PFSK-1 (cell line): ENCODE measurements around the gene TLR4.

ENCODE experiments used
- FOXP2 ChIP-seq: optimal IDR thresholded peaks from 2 replicates; pipeline ENCODE3; 2011; ENCODE audit warnings: borderline replicate concordance, control low read depth, inconsistent platforms; ENCODE audit not compliant: insufficient read depth; ENCODE audit errors: extremely low read length, extremely low read depth
- POLR2AphosphoS5 ChIP-seq: IDR thresholded peaks from 2 replicates; pipeline ENCODE4 v1.6.1; 2012; ENCODE audit warnings: low read depth, mild to moderate bottlenecking, control low read depth, low read length, moderate library complexity
- SIN3A ChIP-seq: IDR thresholded peaks from 2 replicates; pipeline ENCODE4 v1.6.1; 2012; ENCODE audit warnings: mild to moderate bottlenecking, low read length, moderate library complexity, borderline replicate concordance; ENCODE audit not compliant: insufficient read depth
- TAF1 ChIP-seq: IDR thresholded peaks from 2 replicates; pipeline ENCODE4 v1.6.1; 2012; ENCODE audit warnings: low read length, control low read depth, borderline replicate concordance; ENCODE audit not compliant: insufficient read depth
- TF ChIP-seq, protein P1 (sequence below), 2 experiments: IDR thresholded peaks; 2 replicates each; pipeline versions ENCODE4 v1.6.1 to v1.8.0; 2011 to 2012; ENCODE audit warnings: low read depth in 2 of 2, low read length in 2 of 2, control low read depth in 1 of 2, inconsistent platforms in 1 of 2, mild to moderate bottlenecking in 1 of 2, moderate library complexity in 1 of 2; ENCODE audit not compliant: insufficient read depth in 1 of 2

DNA sequence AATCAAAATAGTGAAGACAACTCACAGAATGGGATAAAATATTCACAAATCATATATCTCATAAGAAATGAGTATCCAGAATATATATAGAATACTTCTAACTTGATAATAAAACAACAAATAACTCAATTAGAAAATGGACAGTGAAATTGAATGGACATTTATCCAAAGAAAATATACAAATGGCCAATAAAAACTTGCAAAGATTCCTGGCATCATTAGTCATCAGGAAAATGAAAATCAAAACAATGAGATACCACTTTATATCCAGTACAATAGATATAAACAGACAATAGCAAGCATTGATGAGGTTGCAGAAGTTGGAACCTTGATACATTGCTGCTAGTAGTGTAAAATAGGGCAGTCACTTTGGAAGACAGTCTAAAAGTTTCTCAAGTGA is 12.8 kb upstream of the TLR4 start:
- TF ChIP-seq, protein P1, sequence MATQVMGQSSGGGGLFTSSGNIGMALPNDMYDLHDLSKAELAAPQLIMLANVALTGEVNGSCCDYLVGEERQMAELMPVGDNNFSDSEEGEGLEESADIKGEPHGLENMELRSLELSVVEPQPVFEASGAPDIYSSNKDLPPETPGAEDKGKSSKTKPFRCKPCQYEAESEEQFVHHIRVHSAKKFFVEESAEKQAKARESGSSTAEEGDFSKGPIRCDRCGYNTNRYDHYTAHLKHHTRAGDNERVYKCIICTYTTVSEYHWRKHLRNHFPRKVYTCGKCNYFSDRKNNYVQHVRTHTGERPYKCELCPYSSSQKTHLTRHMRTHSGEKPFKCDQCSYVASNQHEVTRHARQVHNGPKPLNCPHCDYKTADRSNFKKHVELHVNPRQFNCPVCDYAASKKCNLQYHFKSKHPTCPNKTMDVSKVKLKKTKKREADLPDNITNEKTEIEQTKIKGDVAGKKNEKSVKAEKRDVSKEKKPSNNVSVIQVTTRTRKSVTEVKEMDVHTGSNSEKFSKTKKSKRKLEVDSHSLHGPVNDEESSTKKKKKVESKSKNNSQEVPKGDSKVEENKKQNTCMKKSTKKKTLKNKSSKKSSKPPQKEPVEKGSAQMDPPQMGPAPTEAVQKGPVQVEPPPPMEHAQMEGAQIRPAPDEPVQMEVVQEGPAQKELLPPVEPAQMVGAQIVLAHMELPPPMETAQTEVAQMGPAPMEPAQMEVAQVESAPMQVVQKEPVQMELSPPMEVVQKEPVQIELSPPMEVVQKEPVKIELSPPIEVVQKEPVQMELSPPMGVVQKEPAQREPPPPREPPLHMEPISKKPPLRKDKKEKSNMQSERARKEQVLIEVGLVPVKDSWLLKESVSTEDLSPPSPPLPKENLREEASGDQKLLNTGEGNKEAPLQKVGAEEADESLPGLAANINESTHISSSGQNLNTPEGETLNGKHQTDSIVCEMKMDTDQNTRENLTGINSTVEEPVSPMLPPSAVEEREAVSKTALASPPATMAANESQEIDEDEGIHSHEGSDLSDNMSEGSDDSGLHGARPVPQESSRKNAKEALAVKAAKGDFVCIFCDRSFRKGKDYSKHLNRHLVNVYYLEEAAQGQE (IDR thresholded peaks at IDR 0.05; ENCODE audit: insufficient read depth in 1 of 2, low read depth in 2 of 2, low read length in 2 of 2), result no peak
- no peak for TF ChIP-seq FOXP2
- no peak for TF ChIP-seq POLR2AphosphoS5
- no peak for TF ChIP-seq TAF1
- TF ChIP-seq SIN3A, result no peak
